ENCODE results near the gene CBX7. TPM values are rescaled to one million over a fixed set of nuclear protein-coding genes. Genes with fewer than 3 reads are reported as not detected.

CBX7 gene
- 0.70 and 5.3 TPM in 2 replicates for total RNA-seq

GRCh38 chr22:39152511-39153219 lies at the start of gene CBX7:
Gene CBX7 (minus strand): TSS chr22:39152680. CDS start chr22:39152444, 236 bp downstream.

GRCh38 chr22:39097098-39098020 lies 55.1 kb downstream of the CBX7 start, which contains the start of gene APOBEC3H:
Gene APOBEC3H (plus strand): TSS chr22:39097244. CDS start chr22:39100279, 3,035 bp downstream.

Other genes starting within 250 kb of the CBX7 start
- not detected in 2 replicates for gene APOBEC3A, start 195.1 kb downstream of the CBX7 start, total RNA-seq
- 0.23 and 0.34 TPM in 2 replicates for gene APOBEC3B, start 170.3 kb downstream of the CBX7 start, total RNA-seq
- 15.9 and 30.5 TPM in 2 replicates for gene APOBEC3C, start 138.4 kb downstream of the CBX7 start, total RNA-seq
- 0.58 and 6.6 TPM in 2 replicates for gene APOBEC3D, start 131.6 kb downstream of the CBX7 start, total RNA-seq
- gene APOBEC3F, start 111.8 kb downstream of the CBX7 start, total RNA-seq: 1.5 and 8.9 TPM in 2 replicates
- 5.4 and 9.2 TPM in 2 replicates for gene APOBEC3G, start 75.4 kb downstream of the CBX7 start, total RNA-seq
- gene APOBEC3H, start 55.4 kb downstream of the CBX7 start, total RNA-seq: not detected in 2 replicates
- gene PDGFB, start 92.3 kb upstream of the CBX7 start, total RNA-seq: 5.3 and 9.2 TPM in 2 replicates
- gene RPL3, start 166.9 kb upstream of the CBX7 start, total RNA-seq: 2,700 and 3,654 TPM in 2 replicates
- 10.7 and 14.9 TPM in 2 replicates for gene SYNGR1, start 197.3 kb upstream of the CBX7 start, total RNA-seq
- 16.5 and 17.4 TPM in 2 replicates for gene TAB1, start 247.1 kb upstream of the CBX7 start, total RNA-seq